ENCODE measurements around the gene FAM234B.

GRCh38 chr12:13024531-13024916 is 19.7 kb upstream of the FAM234B start:
- TF ChIP-seq CTCF (IDR thresholded peaks at IDR 0.05) (no peak), POLR2A (IDR thresholded peaks at IDR 0.05) (no peak)
